Lung (tissue), 16 donors: ENCODE results near the gene ZNF430. TPM values are rescaled to one million over a fixed set of nuclear protein-coding genes. Genes with fewer than 3 reads are reported as not detected.
"Not testable (repeated sequence)": the region's sequence is repeated elsewhere in the genome, so short reads cannot be mapped to it uniquely, and the experiment has no call there.

Source experiments
- ATAC-seq: fragments of 200-7000 bp; cut with Tn5 transposase; one replicate; pipeline ENCODE4 v1.9.1; 2020; ENCODE audit warnings: moderate number of reproducible peaks; ENCODE audit not compliant: insufficient read depth, low FRiP score
- DNase-seq, 3 donors: peaks; one replicate each; pipeline ENCODE4 v3.0.0-alpha.2; 2013 to 2017
- H3K27ac ChIP-seq, 2 donors: one replicate each; pipeline ENCODE4 v1.5.1; 2013; ENCODE audit warnings: mild to moderate bottlenecking in 2 of 2, moderate library complexity in 2 of 2, control low read depth in 1 of 2, inconsistent platforms in 1 of 2, low read depth in 1 of 2, low read length in 1 of 2
- H3K27me3 ChIP-seq, 3 donors: one replicate each; pipeline ENCODE4 v1.5.1; 2013; ENCODE audit warnings: low read length in 2 of 3; ENCODE audit not compliant: control insufficient read depth in 3 of 3, insufficient read depth in 3 of 3
- H3K36me3 ChIP-seq, 4 donors: one replicate each; pipeline ENCODE4 v1.5.1; 2013; ENCODE audit warnings: low read length in 4 of 4, mild to moderate bottlenecking in 1 of 4, moderate library complexity in 1 of 4; ENCODE audit not compliant: control insufficient read depth in 4 of 4, insufficient read depth in 4 of 4
- H3K4me1 ChIP-seq, 5 donors: one replicate each; pipeline ENCODE4 v1.5.1; 2013; ENCODE audit warnings: low read length in 5 of 5, mild to moderate bottlenecking in 2 of 5, moderate library complexity in 1 of 5; ENCODE audit not compliant: control insufficient read depth in 5 of 5, insufficient read depth in 5 of 5
- H3K4me3 ChIP-seq: one replicate; pipeline ENCODE4 v1.5.1; 2013; ENCODE audit warnings: mild to moderate bottlenecking, control low read depth, moderate library complexity
- H3K9ac ChIP-seq, 2 donors: one replicate each; pipeline ENCODE4 v1.5.1; 2013; ENCODE audit warnings: low read length in 2 of 2, control low read depth in 1 of 2; ENCODE audit not compliant: insufficient read depth in 1 of 2
- H3K9me3 ChIP-seq, 4 donors: one replicate each; pipeline ENCODE4 v1.5.1; 2013; ENCODE audit warnings: low read length in 3 of 4, mild to moderate bottlenecking in 1 of 4, moderate library complexity in 1 of 4; ENCODE audit not compliant: control insufficient read depth in 4 of 4, insufficient read depth in 3 of 4
- CTCF ChIP-seq: IDR thresholded peaks from 2 replicates; pipeline ENCODE4 v1.5.1; 2012; ENCODE audit warnings: mild to moderate bottlenecking; ENCODE audit errors: control extremely low read depth, extremely low read depth
- WGBS, 2 donors: extraction: QIAGEN DNeasy Blood & Tissue Kit; methylation state at CpG; one replicate each; pipeline ENCODE4 v1.1.7; 2013; 5-methylcytosine and 5-hydroxymethylcytosine counted together
- long read RNA-seq, 5 donors: transcript quantifications; one replicate each; lab custom pipeline, GENCODE V29; 2026
- polyA plus RNA-seq, 2 donors: library from polyadenylated mRNA; stranded (reverse); fragments of 200-250 nt; gene quantifications; one replicate each; pipeline ENCODE4 v1.2.1, GENCODE V29; 2013
- total RNA-seq, 2 donors: library from RNA; depleted of rRNA in 1 of 2; stranded (reverse); fragments of >200 nt in 1 of 2; gene quantifications; one replicate each; pipeline ENCODE4 v1.2.1, GENCODE V29; 2014 to 2021
- donor health status: control.
- donor health status: control.
- donor health status: Bipolar disorder and iron deficiency.
- donor health status: healthy.
- donor health status: DM: yes; HTN: yes; CAD: no.

Gene ZNF430
- total RNA-seq (10 to 100 TPM; 14.5 to 17.2 TPM), polyA plus RNA-seq (1 to 10 TPM; 2.8 to 3.2 TPM)
- long read RNA-seq, donor 1, partial matches to known transcripts = 0 of 3 reads
- long read RNA-seq, donor 1, other reads (novel, unspliced or antisense) = 0 of 3 reads
- long read RNA-seq, donor 2, partial matches to known transcripts = 0 of 1 reads
- long read RNA-seq, donor 2, other reads (novel, unspliced or antisense) = 0 of 1 reads
- long read RNA-seq, donor 3, transcript ZNF430-201 (5 exons, 3,923 nt) = major isoform, 6 of 7 reads
- long read RNA-seq, donor 3, partial matches to known transcripts = 0 of 7 reads
- long read RNA-seq, donor 3, other reads (novel, unspliced or antisense) = 0 of 7 reads
- long read RNA-seq, donor 4 = 0 reads
- long read RNA-seq, donor 5, partial matches to known transcripts = 7 of 12 reads
- long read RNA-seq, donor 5, other reads (novel, unspliced or antisense) = 0 of 12 reads

GRCh38 chr19:21020298-21021227 is at the start of gene ZNF430:
Gene ZNF430 (plus strand): TSS chr19:21020657. CDS start chr19:21020801, 144 bp downstream.
- Histone ChIP-seq H3K4me1 (peaks cover 0 to 7% (median 0%) of the 10 kb centered on the region in 5 donors), H3K9me3 (no peaks in the 10 kb centered on the region), H3K4me3 (peak within 1 kb of the TSS; percentile 95), H3K27me3 (no peaks in the 10 kb centered on the region), H3K9ac (peak within 1 kb of the TSS; percentile 67 to 96), H3K27ac (peak within 1 kb of the TSS; percentile 82 to 96), H3K36me3 (peaks cover 3 to 11% (median 6%) of the 10 kb centered on the region in 4 donors)
- WGBS, 2 donors = 5% methylated on average over 41 to 44 of the region's 44 CpGs
- TF ChIP-seq CTCF = no peak
- ATAC-seq = peak; percentile 98
- DNase-seq = peak; percentile 95 to 98 (median 98)

- H3K9me3 ChIP-seq, DNase-seq, H3K9ac ChIP-seq, H3K27me3 ChIP-seq, H3K4me1 ChIP-seq, H3K4me3 ChIP-seq, ATAC-seq, H3K27ac ChIP-seq, H3K36me3 ChIP-seq: not testable (repeated sequence)
- WGBS, 2 donors = 90 to 93% methylated on average over 2 of the region's 2 CpGs
Measured at GRCh38 chr19:20992788-20993187, 27.7 kb upstream of the ZNF430 start.

- 2 to 6% methylated on average over 29 of the region's 29 CpGs for WGBS, 2 donors
- peak; percentile 94 to 98 (median 98) for DNase-seq
- Histone ChIP-seq H3K4me1 (peaks cover 0 to 4% (median 0%) of the 10 kb centered on the region in 5 donors), H3K9me3 (peaks cover 0 to 7% (median 0%) of the 10 kb centered on the region in 4 donors), H3K36me3 (no peaks in the 10 kb centered on the region), H3K27ac (no peak overlapping the region), H3K27me3 (no peaks in the 10 kb centered on the region), H3K4me3 (no peak overlapping the region), H3K9ac (peak overlapping the region; percentile 47 to 50)
- peak; percentile 92 for ATAC-seq
- TF ChIP-seq CTCF = no peak
Measured at GRCh38 chr19:20999731-21000352, 20.6 kb upstream of the ZNF430 start.

- peak overlapping the region; percentile 67 to 96 for H3K9ac ChIP-seq
- not testable (repeated sequence) for ATAC-seq
Measured at GRCh38 chr19:21021238-21021637, 781 bp downstream of the ZNF430 start.

More at GRCh38 chr19:21021238-21021637, 781 bp downstream of the ZNF430 start:
- WGBS, 2 donors = 9 to 17% methylated on average over 11 of the region's 11 CpGs
- not testable (repeated sequence) for H3K4me1 ChIP-seq, H3K27me3 ChIP-seq, H3K9me3 ChIP-seq
- DNase-seq = peak in 2 of 3 donors; percentile 8 to 10
- Histone ChIP-seq H3K36me3 (peaks cover 5 to 13% (median 8%) of the 10 kb centered on the region in 4 donors), H3K27ac (peak overlapping the region in 1 of 2 donors; percentile 96), H3K4me3 (peak overlapping the region; percentile 95)
